HCT116 (cell line): ENCODE data around the gene TAF5L. TPM values are rescaled to one million over a fixed set of nuclear protein-coding genes. Genes with fewer than 3 reads are reported as not detected.

Source experiments
- ATAC-seq: fragments of 200-7000 bp; cut with Tn5 transposase; 2 replicates; pipeline ENCODE4 v1.9.1; 2020; ENCODE audit warnings: mild to moderate bottlenecking, moderate library complexity
- BruUV-seq: library from RNA; stranded (reverse); fragments of 400-500 nt; replicated peaks from 2 replicates; lab custom pipeline; 2021; lab: Mats Ljungman, UMichigan
- CTCF ChIA-PET: fragments of 300-600 bp; sonication (Branson Sonifier 250); formaldehyde crosslinking; loops from one replicate; lab custom pipeline; 2021; ENCODE audit warnings: antibody characterized with exemption; lab: Charles Lee
- POLR2A ChIA-PET: fragments of 300-600, 350-600 bp; sonication (Branson Sonifier 250); formaldehyde crosslinking; loops from one replicate; lab custom pipeline; 2021; ENCODE audit warnings: antibody characterized with exemption; lab: Charles Lee
- RAD21 ChIA-PET, 2 experiments: fragments of 300-600 bp; sonication (Branson Sonifier 250); formaldehyde crosslinking; loops; one replicate each; lab custom pipeline; 2023; ENCODE audit warnings: low total read pairs in 2 of 2; ENCODE audit not compliant: uncharacterized antibody in 2 of 2, unreplicated experiment in 2 of 2, low non-redundant PET in 1 of 2; lab: Charles Lee
- DNase-seq: peaks from one replicate; pipeline ENCODE4 v3.0.0-alpha.2; 2010; ENCODE audit warnings: low read depth, low spot score
- H2AFZ ChIP-seq: fragments of 200-600 bp; shearing (Covaris generic), sonication (generic); 2 replicates; pipeline ENCODE4 v1.6.1; 2017; ENCODE audit warnings: low read depth, mixed run types, mixed read lengths, antibody characterized with exemption, low read length; ENCODE audit not compliant: poor library complexity, severe bottlenecking
- H3K27ac ChIP-seq: 2 replicates; pipeline ENCODE4 v1.5.1; 2012; ENCODE audit warnings: low read depth, low read length
- H3K27me3 ChIP-seq: fragments of 200-600 bp; sonication (generic); 2 replicates; pipeline ENCODE4 v1.6.1; 2016; ENCODE audit warnings: mixed run types, low read length, mixed read lengths; ENCODE audit not compliant: insufficient read depth
- H3K36me3 ChIP-seq, 2 experiments: fragments of 200-500 bp in 1 of 2; fragments of 200-600 bp in 1 of 2; sonication (Bioruptor generic) in 1 of 2; sonication (generic) in 1 of 2; 2 replicates each; pipeline versions ENCODE4 v1.5.1 to v1.6.1; 2014 to 2016; ENCODE audit warnings: low read length in 2 of 2, inconsistent platforms in 1 of 2, mixed read lengths in 1 of 2, mixed run types in 1 of 2; ENCODE audit not compliant: insufficient read depth in 2 of 2, control insufficient read depth in 1 of 2
- H3K4me1 ChIP-seq, 2 experiments: fragments of 200-600 bp in 1 of 2; sonication (generic) in 1 of 2; 2 replicates each; pipeline versions ENCODE4 v1.5.1 to v1.6.1; 2012 to 2017; ENCODE audit warnings: low read length in 2 of 2, inconsistent platforms in 1 of 2, mild to moderate bottlenecking in 1 of 2, mixed read lengths in 1 of 2, mixed run types in 1 of 2, moderate library complexity in 1 of 2; ENCODE audit not compliant: insufficient read depth in 2 of 2, control insufficient read depth in 1 of 2
- H3K4me2 ChIP-seq: fragments of 200-600 bp; sonication (generic); 2 replicates; pipeline ENCODE4 v1.6.1; 2017; ENCODE audit warnings: mixed run types, low read length, mixed read lengths
- H3K4me3 ChIP-seq, 2 experiments: fragments of 200-600 bp in 1 of 2; sonication (generic) in 1 of 2; replicated peaks in 1 of 2; 2 replicates each; pipeline ENCODE4 v1.5.1; 2011 to 2016; ENCODE audit warnings: low read length in 2 of 2, control low read depth in 1 of 2, low read depth in 1 of 2, mild to moderate bottlenecking in 1 of 2, mixed read lengths in 1 of 2, mixed run types in 1 of 2
- H3K79me2 ChIP-seq: fragments of 200-600 bp; sonication (generic); 2 replicates; pipeline ENCODE4 v1.6.1; 2017; ENCODE audit warnings: mild to moderate bottlenecking, mixed run types, low read length, moderate library complexity, mixed read lengths; ENCODE audit not compliant: insufficient read depth
- H3K9ac ChIP-seq: fragments of 200-600 bp; sonication (generic); 2 replicates; pipeline ENCODE4 v1.6.1; 2016; ENCODE audit warnings: low read length, mixed read lengths
- H3K9me2 ChIP-seq: fragments of 200-600 bp; sonication (generic), shearing (Covaris generic); 2 replicates; pipeline ENCODE4 v1.6.1; 2017; ENCODE audit warnings: mixed run types, mild to moderate bottlenecking, moderate library complexity; ENCODE audit not compliant: insufficient read depth
- H3K9me3 ChIP-seq, 2 experiments: fragments of 200-500 bp in 1 of 2; fragments of 200-600 bp in 1 of 2; sonication (Bioruptor generic) in 1 of 2; sonication (generic) in 1 of 2; 2 replicates each; pipeline ENCODE4 v1.6.1; 2014 to 2017; ENCODE audit warnings: low read length in 2 of 2, mixed read lengths in 2 of 2, inconsistent platforms in 1 of 2, low read depth in 1 of 2, mild to moderate bottlenecking in 1 of 2, mixed run types in 1 of 2, moderate library complexity in 1 of 2; ENCODE audit not compliant: control insufficient read depth in 1 of 2, insufficient read depth in 1 of 2
- H4K20me1 ChIP-seq: fragments of 200-600 bp; sonication (generic), shearing (Covaris generic); 2 replicates; pipeline ENCODE4 v1.6.1; 2017; ENCODE audit warnings: mixed run types, mild to moderate bottlenecking, moderate library complexity; ENCODE audit not compliant: insufficient read depth
- ATF3 ChIP-seq: IDR thresholded peaks from 2 replicates; pipeline ENCODE4 v1.6.1; 2012
- CBX3 ChIP-seq: IDR thresholded peaks from 2 replicates; pipeline ENCODE4 v1.6.1; 2012; ENCODE audit warnings: low read depth
- CTCF ChIP-seq, 3 experiments: fragments of 200-600 bp in 1 of 3; sonication (generic) in 1 of 3; IDR thresholded peaks in 2 of 3; conservative IDR thresholded peaks in 1 of 3; 2 replicates each; pipeline ENCODE4 v1.5.1; 2012 to 2017; ENCODE audit warnings: low read depth in 2 of 3, low read length in 2 of 3, antibody characterized with exemption in 1 of 3, borderline replicate concordance in 1 of 3, control low read depth in 1 of 3, mild to moderate bottlenecking in 1 of 3, mixed read lengths in 1 of 3, mixed run types in 1 of 3, moderate library complexity in 1 of 3; ENCODE audit not compliant: insufficient read depth in 1 of 3
- EGR1 ChIP-seq: IDR thresholded peaks from 2 replicates; pipeline ENCODE4 v1.6.1; 2012; ENCODE audit warnings: low read depth
- ELF1 ChIP-seq: IDR thresholded peaks from 2 replicates; pipeline ENCODE4 v1.6.1; 2012; ENCODE audit warnings: low read depth, borderline replicate concordance
- EZH2 ChIP-seq: fragments of 200-600 bp; sonication (generic); IDR thresholded peaks from 2 replicates; pipeline ENCODE4 v1.6.1; 2017; ENCODE audit warnings: antibody characterized with exemption, mixed run types
- EZH2phosphoT487 ChIP-seq: fragments of 200-600 bp; IDR thresholded peaks from 2 replicates; pipeline ENCODE4 v1.6.1; 2018; ENCODE audit warnings: antibody characterized with exemption, borderline replicate concordance
- JUND ChIP-seq: IDR thresholded peaks from 2 replicates; pipeline ENCODE4 v1.6.1; 2012
- POLR2AphosphoS5 ChIP-seq: IDR thresholded peaks from 2 replicates; pipeline ENCODE4 v1.6.1; 2011; ENCODE audit warnings: mild to moderate bottlenecking, low read depth, low read length, moderate library complexity
- RAD21 ChIP-seq: IDR thresholded peaks from 2 replicates; pipeline ENCODE4 v1.6.1; 2012; ENCODE audit warnings: low read depth, mild to moderate bottlenecking
- SRF ChIP-seq: IDR thresholded peaks from 2 replicates; pipeline ENCODE4 v1.6.1; 2012; ENCODE audit warnings: low read depth
- TCF7L2 ChIP-seq: IDR thresholded peaks from 2 replicates; pipeline ENCODE4 v1.7.0; 2011; ENCODE audit warnings: borderline replicate concordance, inconsistent platforms; ENCODE audit not compliant: insufficient read depth, insufficient read length; ENCODE audit errors: extremely low read depth
- YY1 ChIP-seq: IDR thresholded peaks from 2 replicates; pipeline ENCODE4 v1.6.1; 2011; ENCODE audit warnings: low read length, low read depth, moderate library complexity, mild to moderate bottlenecking; ENCODE audit not compliant: insufficient replicate concordance; ENCODE audit errors: extremely low read depth
- ZFX ChIP-seq: fragments of 450-650 bp; IDR thresholded peaks from 2 replicates; pipeline ENCODE4 v1.6.1; 2017
- ZNF274 ChIP-seq: fragments of 200-500 bp; sonication (Bioruptor generic); IDR thresholded peaks from 2 replicates; pipeline ENCODE4 v1.6.1; 2014; ENCODE audit warnings: mild to moderate bottlenecking, low read depth, low read length, inconsistent platforms
- intact Hi-C: fragments of 100-400 bp; cut with micrococcal nuclease; formaldehyde crosslinking; loops from 2 replicates; pipeline ENCODE4 v1.10.0; 2022
- total RNA-seq: library from RNA; stranded (reverse); gene quantifications from one replicate; pipeline ENCODE4 v1.2.1, GENCODE V29; 2021; ENCODE audit not compliant: unreplicated experiment
- TF ChIP-seq, protein P1 (sequence below): IDR thresholded peaks from 2 replicates; pipeline ENCODE4 v1.6.1; 2012

TAF5L gene
- total RNA-seq, 1 experiment from 2014 or later = 22.4 TPM

DNA sequence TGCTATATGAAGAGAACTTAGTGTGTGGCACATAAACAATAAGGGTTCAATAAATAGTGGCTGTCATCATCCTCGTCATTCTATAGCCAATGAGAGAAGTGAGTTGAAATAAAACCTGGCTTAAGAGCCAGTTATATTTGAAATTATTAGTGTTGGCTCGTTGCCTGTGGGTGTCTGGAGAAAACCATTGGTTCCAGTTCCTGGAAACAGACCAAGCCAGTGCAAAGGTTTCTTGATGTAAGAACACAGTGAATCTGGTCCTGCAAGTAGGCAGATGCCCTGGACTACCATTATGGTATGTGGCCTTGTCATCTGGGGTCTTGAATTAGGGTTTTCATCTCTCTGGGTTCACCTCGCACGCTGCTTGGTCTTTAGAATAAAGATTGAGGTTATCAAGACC lies 43.4 kb upstream of the TAF5L start (continued):
- TF ChIP-seq CTCF (IDR thresholded peaks at IDR 0.05 in 2 of 3, conservative IDR thresholded peaks at IDR 0.05 in 1 of 3; ENCODE audit: borderline replicate concordance in 1 of 3, insufficient read depth in 1 of 3, low read depth in 2 of 3, low read length in 2 of 3) (no peak), ZFX (no peak), TCF7L2 (no peak), EZH2phosphoT487 (no peak), JUND (no peak), POLR2AphosphoS5 (no peak), ZNF274 (no peak), SRF (no peak)
- TF ChIP-seq, protein P1, sequence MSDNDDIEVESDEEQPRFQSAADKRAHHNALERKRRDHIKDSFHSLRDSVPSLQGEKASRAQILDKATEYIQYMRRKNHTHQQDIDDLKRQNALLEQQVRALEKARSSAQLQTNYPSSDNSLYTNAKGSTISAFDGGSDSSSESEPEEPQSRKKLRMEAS = no peak

GRCh38 chr1:229666585-229666984 lies 40.7 kb upstream of the TAF5L start:
- Histone ChIP-seq H3K36me3 (peaks cover 0 to 14% of the 10 kb centered on the region in 2 experiments; a peak in 1 of 4 replicates), H4K20me1 (no peaks in the 10 kb centered on the region), H2AFZ (no peak overlapping the region), H3K27me3 (no peaks in the 10 kb centered on the region)
- no peak for DNase-seq
- ChIA-PET POLR2A (no interaction called here), RAD21 (no interaction called here)
- BruUV-seq = no TSS peak
- TF ChIP-seq CBX3 = no peak
- TF ChIP-seq JUND = no peak
- TF ChIP-seq EGR1 = no peak
- no peak for TF ChIP-seq ELF1
- no peak for TF ChIP-seq EZH2
- TF ChIP-seq ATF3 = no peak
- no peak for TF ChIP-seq YY1
- no peak for TF ChIP-seq ZFX
- no peak for TF ChIP-seq RAD21
- no peak for TF ChIP-seq SRF
- TF ChIP-seq ZNF274 = no peak
- TF ChIP-seq, all 23 proteins: peak for 0
- Histone ChIP-seq H3K4me3 (no peak overlapping the region), H3K9me2 (no peaks in the 10 kb centered on the region), H3K4me1 (no peaks in the 10 kb centered on the region), H3K9me3 (no peaks in the 10 kb centered on the region), H3K79me2 (no peaks in the 10 kb centered on the region), H3K9ac (no peak overlapping the region), H3K27ac (no peak overlapping the region), H3K4me2 (no peak overlapping the region)
- intact Hi-C loops = no loop called here
- CTCF ChIA-PET = no interaction called here
- no peak for ATAC-seq
